ENCODE data around the gene INPP5D.

The INPP5D gene

DNA sequence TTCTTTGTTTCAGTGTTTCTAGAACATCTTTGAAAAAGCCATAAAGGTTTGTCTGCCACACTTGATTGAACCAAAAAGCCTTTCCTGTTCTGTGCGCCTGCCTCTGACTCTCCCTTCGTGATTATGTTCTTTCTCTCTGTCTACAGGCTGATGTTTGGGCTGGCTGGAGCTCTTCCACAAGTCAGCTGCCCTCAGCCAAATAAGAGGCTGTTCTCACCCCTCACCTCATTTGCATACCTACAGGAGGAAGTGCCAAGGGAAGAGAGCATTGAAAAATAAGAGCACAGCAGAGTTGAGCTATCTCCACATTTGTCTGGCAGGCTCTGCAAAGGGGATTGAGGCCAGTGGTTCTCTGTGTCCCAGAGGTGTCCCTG lies 15.8 kb downstream of the INPP5D start:
- no peak for DNase-seq (ENCODE audit: low read depth)

DNA sequence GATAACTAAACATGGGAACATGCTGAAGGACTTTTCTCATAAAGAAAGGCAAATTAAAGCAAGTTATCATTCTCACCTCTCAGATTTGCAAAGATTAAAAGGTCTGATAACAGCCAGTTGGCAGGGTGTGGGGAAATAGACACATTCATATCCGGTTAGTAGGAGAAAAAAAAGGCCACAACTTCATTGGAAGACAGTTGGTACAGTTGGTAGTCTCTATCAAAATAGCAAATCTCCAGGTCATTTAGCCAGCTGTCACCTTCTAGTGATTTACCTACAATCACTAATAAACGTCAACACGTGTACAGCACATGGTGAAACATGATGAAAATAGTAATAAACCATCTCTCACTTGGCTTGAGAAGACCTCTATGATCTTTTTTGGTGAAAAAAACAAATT lies 16.6 kb downstream of the INPP5D start:
- no peak for DNase-seq (ENCODE audit: low read depth)

DNA sequence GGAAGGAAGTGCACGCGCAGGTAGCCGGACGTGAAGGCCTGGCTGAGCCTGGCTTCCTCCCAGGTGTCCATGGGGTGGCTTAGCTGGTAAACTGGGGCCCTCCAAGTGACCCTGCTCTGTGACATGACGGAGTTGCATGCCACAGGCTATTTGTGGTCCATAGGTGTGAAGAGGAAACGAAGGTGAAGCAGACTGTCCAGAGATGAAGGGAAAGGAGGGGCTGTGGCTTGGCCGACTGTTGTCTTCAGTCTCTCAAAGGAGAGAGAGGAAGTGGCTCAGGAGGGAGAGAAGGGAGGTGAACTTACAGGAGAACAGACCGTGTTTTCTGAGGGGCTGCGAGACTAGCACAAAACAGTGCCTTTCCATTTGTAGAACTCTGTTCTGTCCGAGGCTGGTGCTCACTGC lies 19.3 kb downstream of the INPP5D start:
- DNase-seq (ENCODE audit: low read depth): no peak

DNA sequence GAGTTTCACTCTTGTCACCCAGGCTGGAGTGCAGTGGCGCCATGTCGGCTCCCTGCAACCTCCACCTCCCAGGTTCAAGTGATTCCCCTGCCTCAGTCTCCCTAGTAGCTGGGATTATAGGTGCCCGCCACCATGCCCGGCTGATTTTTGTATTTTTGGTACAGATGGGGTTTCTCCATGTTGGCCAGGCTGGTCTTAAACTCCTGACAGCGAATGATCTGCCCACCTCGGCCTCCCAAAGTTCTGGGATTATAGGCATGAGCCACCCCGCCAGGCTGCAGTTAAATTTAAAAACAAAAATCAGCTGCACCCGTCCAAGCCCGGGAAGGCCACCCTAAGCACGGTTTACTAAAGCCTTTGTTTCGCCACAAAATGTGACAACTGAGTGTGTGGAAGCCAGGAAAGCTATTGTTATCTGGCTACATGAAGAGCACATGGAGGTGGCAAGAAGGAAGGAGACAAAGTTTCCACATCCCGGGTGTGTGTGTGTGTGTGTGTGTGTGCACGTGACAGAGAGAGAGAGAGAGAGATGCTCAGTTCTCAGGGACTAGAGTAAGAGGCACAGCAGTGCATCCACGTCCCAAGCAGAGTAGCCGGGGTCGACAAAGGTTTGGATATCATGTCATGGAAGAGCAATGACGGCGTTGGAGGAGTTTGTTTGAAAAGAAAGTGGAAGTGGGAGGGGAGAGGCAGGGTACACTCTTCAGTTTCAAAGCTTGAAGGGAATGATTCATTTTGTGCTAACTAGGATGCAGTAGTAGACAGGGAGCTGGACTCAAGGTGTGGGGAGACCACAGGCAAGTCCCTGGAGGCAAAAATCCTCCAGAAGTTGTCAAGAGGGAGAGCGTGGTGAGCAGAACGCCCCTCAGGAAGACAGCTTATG lies 20.1 kb downstream of the INPP5D start:
- DNase-seq (ENCODE audit: low read depth): no peak

DNA sequence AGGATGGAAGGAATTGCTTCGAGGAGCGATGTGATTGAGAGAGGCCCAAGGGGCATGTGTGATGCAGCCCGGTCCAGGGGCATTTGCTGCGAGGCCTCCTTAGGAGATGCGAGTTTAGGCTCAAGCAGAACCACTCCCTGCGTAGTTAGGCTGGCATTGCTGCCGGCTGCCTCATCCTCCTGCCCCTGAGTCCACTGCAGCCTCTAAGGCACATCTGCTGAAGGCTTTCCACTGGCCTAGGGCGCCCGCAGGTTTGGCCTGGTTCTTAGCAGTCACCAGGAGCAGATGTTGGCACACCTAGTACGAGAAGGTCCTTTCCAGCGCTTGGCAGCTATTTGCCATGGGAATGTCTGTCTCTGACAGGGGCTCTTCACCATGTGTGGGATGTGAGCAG lies 20.7 kb downstream of the INPP5D start:
- no peak for DNase-seq (ENCODE audit: low read depth)

DNA sequence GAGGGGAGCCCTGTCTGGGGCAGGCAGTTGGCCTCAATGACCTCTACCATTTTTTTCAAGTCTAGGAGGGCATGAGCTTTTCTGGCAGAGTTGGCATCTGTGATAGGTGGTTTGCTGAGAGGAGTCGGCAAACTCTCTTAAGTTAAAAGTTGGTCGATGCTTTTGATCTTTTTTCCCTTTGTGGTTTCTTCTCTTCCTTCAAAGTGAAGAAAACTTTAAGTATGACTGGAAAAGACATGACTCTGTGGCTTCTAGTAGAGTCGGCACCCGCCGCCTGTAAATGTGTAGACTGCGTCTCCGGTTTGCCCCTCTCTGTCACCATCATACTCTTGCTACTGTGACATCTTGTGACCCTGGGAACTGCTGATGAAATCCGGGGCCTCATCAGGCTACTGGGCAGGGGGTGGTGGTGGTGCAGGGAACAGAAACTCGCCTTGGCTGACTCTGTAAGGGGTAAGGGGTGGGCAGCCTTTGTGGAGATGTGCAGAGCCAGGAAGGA lies 21.1 kb downstream of the INPP5D start:
- DNase-seq (ENCODE audit: low read depth): no peak

DNA sequence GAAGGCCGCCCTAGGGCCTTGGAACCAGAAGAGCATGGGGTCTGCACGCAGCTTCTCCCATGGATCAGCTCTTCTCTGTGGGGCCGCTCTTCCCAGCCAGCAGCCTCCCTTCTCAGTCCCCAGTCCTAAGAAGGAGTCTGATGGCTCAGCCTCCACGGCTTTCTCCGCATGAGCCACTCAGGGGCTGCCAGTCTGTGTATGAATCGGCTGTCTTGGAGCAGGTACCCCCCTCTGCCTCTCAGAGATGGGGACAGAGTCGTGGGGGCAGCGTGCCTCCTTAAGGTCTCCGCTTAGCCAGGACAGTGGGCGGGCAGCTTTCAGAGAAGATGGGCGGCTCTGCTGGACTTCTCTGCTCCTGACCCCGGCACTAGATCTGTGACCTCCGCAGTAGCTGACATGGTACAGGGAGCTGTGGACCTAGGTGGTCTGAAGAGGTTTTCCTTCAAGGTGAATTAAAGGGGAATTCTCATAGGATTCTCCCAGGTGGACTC lies 21.6 kb downstream of the INPP5D start:
- DNase-seq (ENCODE audit: low read depth): no peak

DNA sequence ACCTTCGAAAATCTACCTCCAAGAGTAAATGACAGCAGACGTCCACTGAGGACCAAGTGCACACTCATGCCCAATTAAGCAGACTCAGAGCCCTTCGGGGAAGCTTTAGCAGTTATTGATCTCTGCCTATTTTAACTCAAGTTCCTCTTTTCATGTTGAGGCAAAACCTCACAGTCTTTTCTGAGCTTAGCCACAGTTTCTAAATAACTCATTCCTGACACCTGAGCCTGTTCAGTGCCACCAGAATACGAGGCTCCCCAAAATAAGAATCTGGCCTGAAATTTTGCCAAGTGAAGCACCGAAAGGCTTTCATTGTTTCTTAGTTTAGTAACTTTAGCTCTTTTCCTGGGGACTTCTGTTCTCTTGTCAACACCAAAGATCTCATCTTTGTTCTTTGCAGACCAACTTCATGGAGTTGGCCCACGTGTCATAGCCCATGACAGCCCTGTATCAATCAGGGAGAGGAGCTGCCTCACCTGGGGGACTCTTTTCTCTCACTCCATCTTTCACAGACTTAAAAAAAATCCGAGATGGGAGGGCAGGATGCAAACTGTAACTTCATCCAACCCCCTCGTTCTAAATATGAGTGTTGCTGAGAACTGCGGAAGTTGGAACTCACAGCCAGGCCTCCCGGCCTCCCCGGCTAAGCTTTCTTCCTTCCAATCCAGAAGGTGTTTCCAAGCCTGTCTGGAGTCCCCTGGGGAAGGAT lies 22.2 kb downstream of the INPP5D start:
- DNase-seq (ENCODE audit: low read depth): no peak

DNA sequence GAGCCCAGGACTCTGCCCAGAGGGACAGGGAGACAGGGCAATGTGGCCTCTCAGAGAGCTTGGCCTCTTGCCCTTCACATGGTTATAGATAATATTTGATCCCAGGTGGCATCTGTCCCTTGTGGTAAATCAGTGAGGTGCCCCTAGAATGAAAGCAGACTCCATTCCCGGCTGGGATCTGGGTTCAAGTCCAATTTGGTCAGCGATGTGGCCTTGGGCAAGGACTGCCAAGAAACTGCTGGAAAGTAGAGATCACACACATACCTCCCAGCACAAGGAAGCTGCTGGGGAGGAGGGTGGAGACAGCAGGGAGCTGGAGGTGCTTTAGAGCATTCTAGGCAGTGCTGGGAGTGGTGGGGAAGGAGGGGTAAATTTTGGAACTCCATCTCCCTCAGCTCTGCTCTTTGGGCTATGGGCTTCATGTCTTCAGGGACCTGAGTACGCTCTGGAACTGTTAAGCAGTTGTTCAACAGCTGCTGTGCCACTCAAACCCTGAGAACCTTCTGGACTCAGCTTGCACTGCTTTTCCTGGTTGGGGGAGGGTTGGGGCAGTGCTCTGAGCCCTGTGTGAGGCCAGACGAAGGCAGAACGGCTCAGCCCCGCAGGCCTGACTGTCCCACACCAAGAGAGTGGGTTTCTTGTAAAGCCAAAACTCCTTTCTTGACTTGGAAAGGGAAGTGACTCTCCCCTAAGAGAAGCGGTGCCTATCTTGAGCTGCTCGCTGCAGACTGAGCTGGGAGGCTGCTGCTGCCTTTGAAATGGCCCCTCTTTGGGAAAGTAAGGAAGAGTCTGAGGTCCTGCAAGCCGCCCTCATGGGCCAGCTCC lies 23.0 kb downstream of the INPP5D start:
- no peak for DNase-seq (ENCODE audit: low read depth)

DNA sequence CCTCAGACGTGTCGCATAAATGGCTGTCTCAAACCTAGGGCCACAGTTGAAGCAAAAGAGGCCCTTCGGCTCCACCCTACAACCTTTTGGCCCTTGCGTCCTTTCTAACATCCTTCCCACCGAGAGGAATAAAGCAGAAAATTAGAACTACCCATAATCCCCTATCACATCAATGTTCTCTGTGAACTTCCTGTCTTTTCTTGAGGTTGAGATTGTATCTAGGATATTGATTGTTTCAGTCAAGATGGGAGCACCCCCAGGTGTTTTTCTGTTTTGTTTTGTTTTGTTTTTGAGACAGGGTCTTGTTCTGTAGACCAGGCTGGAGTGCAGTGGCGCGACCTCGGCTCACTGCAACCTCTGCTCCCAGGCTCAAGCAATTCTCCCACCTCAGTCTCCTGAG lies 23.6 kb downstream of the INPP5D start:
- no peak for DNase-seq (ENCODE audit: low read depth)

DNA sequence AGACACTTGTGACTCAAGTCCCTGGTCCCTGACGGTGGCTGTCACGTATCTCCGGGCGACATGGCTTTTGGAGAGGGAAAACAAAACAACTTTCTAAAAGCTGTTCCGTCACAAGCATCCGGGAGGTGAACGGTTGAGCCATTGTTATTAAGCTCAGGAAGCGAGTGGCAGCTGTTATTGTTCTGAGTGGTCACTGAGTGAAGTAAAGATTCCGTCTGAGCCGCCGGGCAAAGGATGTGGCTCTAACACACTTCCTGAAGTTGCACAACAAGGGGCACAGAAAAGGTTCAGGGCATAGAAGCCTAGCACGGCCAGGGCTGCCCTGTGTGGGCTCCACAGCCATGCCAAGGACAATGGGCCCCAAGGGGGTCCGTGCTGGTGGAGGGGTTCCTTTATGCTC lies 24.3 kb downstream of the INPP5D start:
- no peak for DNase-seq (ENCODE audit: low read depth)

DNA sequence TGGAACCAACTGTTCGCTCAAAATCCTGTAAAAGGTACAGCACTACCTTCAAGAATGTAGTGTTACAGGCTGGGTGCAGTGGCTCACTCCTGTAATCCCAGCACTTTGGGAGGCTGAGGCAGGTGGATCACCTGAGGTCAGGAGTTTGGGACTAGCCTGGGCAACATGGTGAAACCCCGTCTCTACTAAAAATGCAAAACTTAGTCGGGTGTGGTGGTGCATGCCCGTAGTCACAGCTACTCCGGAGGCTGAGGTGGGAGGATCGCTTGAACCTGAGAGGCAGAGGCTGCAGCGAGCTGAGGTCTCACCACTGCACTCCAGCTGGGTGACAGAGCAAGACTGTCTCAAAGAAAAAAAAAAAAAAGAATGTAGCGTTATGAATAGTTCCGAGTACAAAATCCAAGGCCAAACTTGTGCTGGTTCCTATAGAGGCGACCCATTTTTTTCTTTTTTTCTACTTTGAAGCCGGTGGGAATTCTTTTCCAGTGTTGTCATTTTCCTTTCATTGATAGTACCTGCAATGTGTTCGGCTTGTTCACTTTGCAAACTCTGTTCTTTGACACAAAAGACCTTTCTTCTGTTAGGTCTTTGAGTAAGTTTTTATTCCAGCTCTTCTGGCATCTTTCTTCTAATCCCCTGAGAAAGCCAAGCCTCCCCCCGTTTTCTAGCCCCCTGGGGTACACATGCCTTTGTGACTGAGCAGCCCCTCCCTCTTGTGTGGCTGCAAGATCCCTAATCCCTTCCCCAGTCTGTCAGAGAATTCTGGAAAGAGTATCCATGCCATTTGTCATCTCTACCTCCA lies 25.1 kb downstream of the INPP5D start:
- DNase-seq (ENCODE audit: low read depth): no peak

DNA sequence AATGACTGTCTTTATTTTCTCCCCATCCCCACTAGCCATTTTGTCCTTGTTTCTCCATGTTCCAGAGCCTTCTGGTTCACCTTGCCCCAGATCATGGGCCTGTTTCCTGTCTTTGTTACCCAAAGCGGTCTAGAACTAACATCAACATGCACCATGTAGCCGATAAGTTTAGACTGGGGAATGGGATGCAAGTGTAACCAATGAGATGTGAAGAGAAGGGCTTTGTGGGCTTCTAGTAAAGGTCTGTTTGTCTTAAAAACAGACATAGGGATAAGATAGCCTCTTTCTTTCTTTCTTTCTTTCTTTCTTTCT lies 25.7 kb downstream of the INPP5D start:
- no peak for DNase-seq (ENCODE audit: low read depth)

DNA sequence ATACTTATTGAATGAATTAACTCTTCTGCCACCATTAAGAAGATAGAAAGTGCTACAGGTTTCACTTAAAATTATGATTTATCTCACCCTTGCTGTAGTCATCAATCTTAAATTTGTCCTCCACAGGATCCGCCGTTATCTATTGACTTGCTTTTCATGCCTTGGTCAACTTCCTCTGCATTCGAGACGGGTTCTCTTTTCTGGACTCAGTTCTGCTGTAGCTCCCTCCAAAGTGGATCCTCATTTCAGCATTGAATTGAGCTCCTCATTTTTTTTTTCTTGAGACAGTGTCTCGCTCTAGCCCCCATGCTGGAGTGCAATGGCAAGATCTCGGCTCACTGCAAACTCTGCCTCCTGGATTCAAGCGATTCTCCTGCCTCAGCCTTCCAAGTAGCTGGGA lies 27.6 kb downstream of the INPP5D start:
- DNase-seq (ENCODE audit: low read depth): no peak

DNA sequence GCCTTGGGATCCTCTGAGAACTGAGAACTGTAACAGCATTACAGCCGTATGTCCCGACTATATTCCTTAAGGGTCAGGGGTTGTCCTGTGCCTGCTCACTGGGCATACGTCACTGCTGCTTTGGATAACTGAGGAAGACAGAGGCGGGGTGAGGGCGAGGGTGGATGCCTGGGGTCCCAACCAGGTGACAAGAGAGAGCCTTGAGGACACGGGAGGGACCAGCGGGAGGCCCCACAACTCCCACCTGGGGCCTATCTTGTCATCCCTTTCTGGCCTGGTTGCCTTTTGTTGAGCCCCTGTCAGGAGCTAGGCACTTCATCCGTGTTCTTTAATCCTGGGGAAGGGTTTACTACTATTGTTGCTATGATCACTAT lies 28.8 kb downstream of the INPP5D start:
- no peak for DNase-seq (ENCODE audit: low read depth)

DNA sequence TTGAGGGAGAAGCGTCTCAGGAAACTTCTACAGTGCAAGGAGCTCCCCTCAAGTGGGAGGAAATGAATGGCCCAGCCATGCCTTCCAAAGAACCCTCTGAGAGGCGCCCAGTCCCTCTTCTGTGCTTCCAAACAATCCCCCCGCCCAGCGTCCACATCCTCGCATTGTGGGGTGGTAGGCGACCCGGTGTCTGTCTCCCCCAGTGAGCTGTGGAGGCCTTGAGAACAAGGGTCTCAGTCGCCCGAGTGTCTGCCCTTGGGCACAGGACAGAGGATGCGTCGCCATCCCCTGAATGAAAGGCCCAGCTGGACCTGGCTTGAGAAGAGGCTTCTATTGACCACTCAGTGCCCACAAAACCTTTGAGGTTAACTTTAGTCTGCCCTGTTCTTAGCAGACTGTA lies 29.7 kb downstream of the INPP5D start:
- DNase-seq (ENCODE audit: low read depth): no peak

DNA sequence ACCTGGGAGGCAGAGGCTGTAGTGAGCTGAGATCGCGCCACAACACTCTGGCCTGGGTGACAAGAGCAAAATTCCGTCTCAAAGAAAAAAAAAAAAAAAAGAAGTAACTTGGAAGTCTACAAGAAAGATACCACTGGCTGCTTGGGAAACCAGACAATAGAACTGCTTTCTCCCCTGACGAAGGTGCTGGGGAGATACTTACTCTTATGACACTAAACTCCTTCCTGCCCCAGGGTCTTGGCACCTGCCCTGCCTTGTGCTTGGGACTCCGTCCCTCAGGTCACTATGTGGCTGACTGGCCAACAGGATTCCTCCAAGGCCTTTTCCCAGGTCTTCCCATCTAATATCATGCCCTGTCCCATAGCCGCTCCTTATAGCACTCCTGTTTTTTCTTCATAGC lies 30.7 kb downstream of the INPP5D start:
- no peak for DNase-seq (ENCODE audit: low read depth)

DNA sequence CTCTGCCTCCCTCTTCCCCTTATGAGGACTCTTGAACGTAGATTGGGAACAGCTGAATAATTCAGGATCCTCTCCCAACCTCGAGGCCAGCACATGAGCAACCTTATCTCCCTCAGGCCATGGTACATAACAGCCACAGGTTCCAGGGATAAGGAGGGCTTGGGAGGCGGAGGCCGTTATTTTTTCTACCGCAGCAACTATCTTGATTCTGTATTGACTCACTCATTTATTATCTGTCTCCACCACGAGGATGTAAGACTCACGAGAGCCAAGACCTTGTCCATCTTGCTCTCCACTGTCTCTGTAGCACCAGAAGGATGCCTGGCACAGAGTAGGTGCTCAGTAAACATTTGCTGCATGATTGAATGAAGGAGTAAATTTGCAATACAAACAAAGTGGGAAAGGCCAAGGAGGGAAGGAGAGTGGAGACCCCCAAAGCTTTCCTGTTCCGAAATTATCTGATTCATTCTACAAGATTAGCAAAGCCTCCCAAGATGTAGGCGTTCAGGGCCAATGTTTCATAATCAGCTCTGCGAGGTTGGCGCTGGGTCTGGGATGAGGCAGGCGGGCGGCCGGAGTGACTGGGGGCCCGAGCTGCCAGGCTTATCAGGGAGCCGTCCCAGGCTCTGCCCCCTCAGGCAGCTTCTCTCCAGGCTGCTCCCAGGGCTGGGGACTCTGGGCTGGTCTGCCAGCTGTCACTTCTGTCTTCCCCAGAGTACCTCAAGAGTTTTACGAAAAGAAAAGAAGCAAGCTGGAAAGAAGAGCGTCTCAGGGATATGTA lies 31.6 kb downstream of the INPP5D start:
- DNase-seq (ENCODE audit: low read depth): no peak

DNA sequence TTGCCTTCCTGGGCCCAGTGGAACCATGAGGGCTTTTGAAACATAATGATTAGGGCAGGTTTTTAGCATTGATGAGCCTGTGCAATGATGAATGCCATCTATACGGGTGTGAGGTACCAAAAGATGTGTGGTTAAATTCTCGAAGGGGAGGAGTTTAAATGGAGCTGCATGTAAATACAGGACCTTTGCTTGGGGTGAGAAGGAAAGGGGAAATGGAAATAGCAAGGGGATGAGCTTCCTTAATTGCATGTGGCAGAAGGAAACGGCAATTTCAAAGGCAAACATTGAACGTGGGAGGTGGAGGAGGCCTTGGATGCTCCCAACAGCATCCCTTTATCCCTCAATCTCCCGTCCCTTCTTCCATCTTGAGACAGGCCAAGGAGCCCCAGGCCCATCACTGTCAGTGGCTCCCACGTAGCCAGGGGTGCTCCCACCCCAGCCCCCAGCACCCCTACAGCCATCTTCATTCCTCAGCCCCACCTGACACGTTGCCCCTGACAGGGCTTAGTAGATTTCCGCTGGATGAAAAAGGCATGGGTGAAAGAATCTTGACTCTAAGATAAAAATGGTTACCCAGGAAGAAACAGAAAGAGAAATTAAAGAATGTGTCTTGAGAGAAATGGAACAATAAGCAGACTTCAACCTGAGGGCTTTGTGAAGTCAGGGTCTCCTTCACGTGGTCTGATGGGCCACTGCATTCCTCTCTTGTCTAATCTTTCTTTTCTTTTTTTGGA lies 32.5 kb downstream of the INPP5D start:
- no peak for DNase-seq (ENCODE audit: low read depth)

DNA sequence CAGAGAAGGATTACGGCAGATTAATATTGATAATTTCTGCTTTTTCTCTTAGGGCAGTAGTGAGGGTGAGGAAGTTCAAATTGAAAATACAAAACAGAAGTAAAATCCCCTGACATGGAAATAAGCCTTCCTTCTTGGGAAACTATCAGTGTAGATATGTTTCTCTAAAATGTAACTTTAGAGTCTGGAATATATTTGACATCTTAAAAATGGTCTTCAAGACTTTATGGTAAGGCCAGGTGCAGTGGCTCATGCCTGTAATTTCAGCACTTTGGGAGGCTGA lies 33.0 kb downstream of the INPP5D start:
- DNase-seq (ENCODE audit: low read depth): no peak

DNA sequence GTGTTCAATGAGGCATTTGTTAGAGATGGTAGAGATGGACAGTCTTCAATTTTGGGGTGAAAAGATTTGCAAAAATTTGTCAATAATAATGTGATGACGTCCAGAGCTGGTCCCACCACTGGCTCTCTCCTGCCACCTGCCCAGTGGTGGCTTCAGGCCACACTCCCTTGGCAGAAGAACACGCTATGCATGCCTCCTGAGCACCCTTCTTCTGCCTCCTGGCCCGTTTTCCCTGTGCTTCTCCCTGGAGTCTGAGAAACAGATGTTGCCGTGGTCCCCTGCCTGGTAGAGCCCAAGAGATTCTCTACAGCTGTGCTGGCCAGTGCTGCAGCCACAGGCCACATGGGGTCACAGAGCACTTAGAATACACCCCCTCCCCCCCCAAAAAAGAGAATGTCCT lies 33.6 kb downstream of the INPP5D start:
- DNase-seq (ENCODE audit: low read depth): no peak

All from GM04504 (cell line).